Central memory CD8-positive, alpha-beta T cell (primary cell): ENCODE measurements around the gene SPATA20.

Experiments
- ATAC-seq: fragments of 150-1000 bp; cut with Tn5 transposase; replicated peaks from 2 replicates; pipeline ENCODE4 v1.10.0; 2022; ENCODE audit warnings: mild to moderate bottlenecking, moderate FRiP score, moderate number of reproducible peaks; ENCODE audit not compliant: poor library complexity, severe bottlenecking; ENCODE audit errors: extremely low read depth
- DNase-seq, 2 donors: peaks; one replicate each; pipeline ENCODE4 v3.0.0; 2021; ENCODE audit warnings: low spot score in 2 of 2
- H3K27ac Mint-ChIP-seq: one replicate; pipeline ENCODE4 v1.8.0; 2022; ENCODE audit warnings: low read depth, mild to moderate bottlenecking, moderate library complexity, mixed read lengths
- H3K27me3 Mint-ChIP-seq: one replicate; pipeline ENCODE4 v1.8.0; 2022; ENCODE audit warnings: mixed read lengths
- H3K36me3 Mint-ChIP-seq: one replicate; pipeline ENCODE4 v1.8.0; 2022; ENCODE audit warnings: mild to moderate bottlenecking, moderate library complexity, mixed read lengths; ENCODE audit not compliant: insufficient read depth
- H3K4me1 Mint-ChIP-seq: one replicate; pipeline ENCODE4 v1.8.0; 2022; ENCODE audit warnings: mixed read lengths
- H3K4me3 Mint-ChIP-seq: one replicate; pipeline ENCODE4 v1.8.0; 2022; ENCODE audit warnings: mild to moderate bottlenecking, moderate library complexity, mixed read lengths
- H3K9me3 Mint-ChIP-seq: one replicate; pipeline ENCODE4 v1.8.0; 2022; ENCODE audit warnings: mixed read lengths

SPATA20 gene

DNA sequence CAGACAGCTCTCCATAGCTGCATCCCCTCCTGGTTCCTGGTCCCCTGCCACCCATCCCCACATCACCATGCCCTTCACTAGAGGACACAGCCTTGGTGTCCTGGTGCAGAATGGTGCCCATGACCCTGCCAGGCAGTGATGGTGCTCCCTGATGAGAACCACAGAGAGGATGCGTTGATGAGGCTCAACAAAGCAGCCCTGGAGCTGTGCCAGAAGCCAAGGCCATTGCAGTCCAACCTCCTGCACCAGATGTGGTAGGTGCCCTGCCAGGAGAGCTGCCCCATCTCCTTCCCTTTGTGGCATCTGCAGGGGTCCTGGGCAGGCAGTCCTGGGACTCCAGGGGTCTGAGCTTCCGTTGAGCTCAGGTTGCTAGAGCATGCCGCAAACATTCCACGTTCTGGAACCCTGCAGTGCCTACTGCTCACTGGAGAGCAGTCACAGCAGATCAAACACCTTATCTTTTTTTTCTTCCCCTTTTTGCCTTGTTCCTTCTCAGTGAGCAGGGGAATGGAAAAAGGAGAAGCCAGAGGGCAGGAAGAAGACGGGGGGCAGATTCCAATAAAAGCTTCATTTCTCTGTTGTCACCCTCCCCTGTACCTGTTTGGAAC, 19.7 kb upstream of the SPATA20 start:
- no peak for DNase-seq
- peaks cover 42% of the 10 kb centered on the region for H3K27me3 Mint-ChIP-seq
- H3K27ac Mint-ChIP-seq: no peak overlapping the region
- no peak for ATAC-seq
- H3K36me3 Mint-ChIP-seq: peaks cover 1% of the 10 kb centered on the region
- no peak overlapping the region for H3K4me3 Mint-ChIP-seq
- no peaks in the 10 kb centered on the region for H3K9me3 Mint-ChIP-seq
- no peaks in the 10 kb centered on the region for H3K4me1 Mint-ChIP-seq

DNA sequence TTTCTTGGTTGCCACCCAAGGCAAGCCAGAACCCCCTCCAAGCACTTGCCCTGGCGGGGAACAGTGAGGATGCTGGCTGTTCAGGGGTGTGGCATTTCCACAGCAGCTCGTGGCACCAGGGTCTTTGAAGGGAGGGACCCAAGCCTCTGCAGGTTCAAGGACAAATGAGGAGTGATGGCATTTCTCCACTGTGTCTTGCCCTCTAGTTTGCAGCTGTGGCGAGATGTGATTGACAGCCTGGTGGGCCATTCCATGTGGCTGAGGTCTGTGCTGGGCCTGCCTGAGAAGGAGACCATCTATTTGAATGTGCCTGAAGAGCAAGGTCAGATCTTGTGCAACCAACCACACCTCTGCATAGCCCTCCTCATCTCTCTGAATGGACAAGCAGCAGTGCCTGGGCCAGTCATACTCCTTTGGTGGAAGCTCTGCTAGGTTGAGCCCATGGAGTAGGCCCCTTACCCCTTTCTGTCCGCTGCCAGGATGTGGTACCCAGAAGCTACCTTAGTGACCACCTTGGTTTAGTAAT, 19.0 kb upstream of the SPATA20 start:
- Mint-ChIP-seq H3K36me3 (peaks cover 1% of the 10 kb centered on the region), H3K4me3 (no peak overlapping the region), H3K4me1 (no peaks in the 10 kb centered on the region), H3K27ac (no peak overlapping the region), H3K27me3 (peaks cover 50% of the 10 kb centered on the region), H3K9me3 (no peaks in the 10 kb centered on the region)
- ATAC-seq: no peak
- no peak for DNase-seq

DNA sequence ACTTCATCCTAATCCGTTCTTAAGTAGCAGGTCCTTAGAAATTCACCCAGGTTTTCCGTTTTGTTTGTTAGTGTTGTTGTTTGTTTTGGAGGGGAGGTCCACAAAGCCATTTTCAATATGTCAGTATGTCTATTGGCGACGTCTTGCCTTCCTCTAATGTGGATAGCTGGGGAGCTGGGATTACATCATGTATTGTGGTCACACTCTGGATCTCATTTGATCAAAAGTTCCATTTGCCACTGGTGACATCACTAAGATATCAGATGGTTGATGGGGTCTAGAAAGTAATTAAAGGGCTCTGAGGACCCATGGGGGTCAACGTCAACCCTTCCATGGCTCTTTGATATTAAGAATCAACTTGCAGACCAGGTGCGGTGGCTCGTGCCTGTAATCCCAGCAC, 17.1 kb upstream of the SPATA20 start:
- H3K4me3 Mint-ChIP-seq: no peak overlapping the region
- peaks cover 1% of the 10 kb centered on the region for H3K36me3 Mint-ChIP-seq
- no peak for ATAC-seq
- H3K4me1 Mint-ChIP-seq: peaks cover 12% of the 10 kb centered on the region
- DNase-seq: no peak
- H3K27me3 Mint-ChIP-seq: peaks cover 68% of the 10 kb centered on the region
- H3K27ac Mint-ChIP-seq: no peak overlapping the region
- H3K9me3 Mint-ChIP-seq: no peaks in the 10 kb centered on the region

- Mint-ChIP-seq H3K9me3 (no peaks in the 10 kb centered on the region), H3K4me1 (peaks cover 12% of the 10 kb centered on the region), H3K27ac (no peak overlapping the region), H3K27me3 (peaks cover 85% of the 10 kb centered on the region), H3K36me3 (peaks cover 1% of the 10 kb centered on the region), H3K4me3 (no peak overlapping the region)
- ATAC-seq (no peak), DNase-seq (no peak)
Measured at GRCh38 chr17:50531428-50532025, 15.4 kb upstream of the SPATA20 start.

GRCh38 chr17:50532452-50533024, 14.4 kb upstream of the SPATA20 start, which contains the start of gene EPN3:
Gene EPN3 (plus strand): TSS chr17:50532735. CDS start chr17:50536557, 3,822 bp downstream.
- Mint-ChIP-seq H3K36me3 (peaks cover 1% of the 10 kb centered on the region), H3K27ac (no peak within 1 kb of the TSS), H3K4me1 (peaks cover 12% of the 10 kb centered on the region), H3K4me3 (peak within 1 kb of the TSS; percentile 41), H3K9me3 (no peaks in the 10 kb centered on the region), H3K27me3 (peaks cover 86% of the 10 kb centered on the region)
- DNase-seq: no peak
- no peak for ATAC-seq

DNA sequence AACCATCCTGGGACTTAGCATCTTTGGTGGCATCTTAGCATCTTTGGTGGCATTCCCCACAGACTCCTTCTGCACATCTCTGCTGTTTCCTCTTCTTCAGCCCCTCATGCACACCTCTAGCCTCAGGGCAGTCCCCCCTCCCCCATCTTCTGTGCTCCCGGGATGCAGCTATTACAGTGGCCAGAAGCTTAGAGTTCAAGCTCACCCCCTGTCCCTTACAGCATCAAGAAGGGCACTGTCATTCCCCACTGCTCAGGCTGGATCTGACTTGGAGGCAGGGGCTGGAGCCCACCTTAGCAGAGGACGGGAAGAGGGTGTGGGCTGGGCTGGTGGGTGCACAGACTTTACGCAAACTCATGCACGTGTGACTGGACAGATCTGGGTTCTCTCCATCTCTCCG, 13.8 kb upstream of the SPATA20 start:
- Mint-ChIP-seq H3K27me3 (peaks cover 84% of the 10 kb centered on the region), H3K4me3 (no peak overlapping the region), H3K4me1 (peaks cover 12% of the 10 kb centered on the region), H3K36me3 (peaks cover 1% of the 10 kb centered on the region), H3K9me3 (no peaks in the 10 kb centered on the region), H3K27ac (no peak overlapping the region)
- no peak for ATAC-seq
- DNase-seq: no peak

DNA sequence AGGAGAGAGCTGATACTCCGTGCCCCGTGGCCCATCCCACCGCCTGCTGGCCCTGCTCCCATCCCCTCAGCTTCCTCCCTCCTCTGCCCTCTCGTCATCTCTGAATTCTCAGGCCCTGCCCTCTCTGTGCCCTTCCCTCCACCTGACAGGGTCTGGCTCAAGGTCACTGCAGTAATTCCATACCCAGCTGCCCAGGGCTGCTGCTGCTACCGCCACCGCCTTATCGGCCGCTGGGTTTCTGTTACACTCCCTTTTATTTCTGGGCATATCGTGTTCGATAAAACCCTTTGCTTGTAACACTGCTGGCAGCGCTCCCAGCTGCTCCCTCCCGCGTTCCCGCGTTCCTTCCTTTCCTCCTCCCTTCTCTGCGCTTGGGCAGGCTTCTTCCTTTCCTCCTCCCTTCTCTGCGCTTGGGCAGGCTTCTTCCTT, 13.2 kb upstream of the SPATA20 start:
- peaks cover 1% of the 10 kb centered on the region for H3K36me3 Mint-ChIP-seq
- ATAC-seq (no peak), DNase-seq (no peak)
- H3K27me3 Mint-ChIP-seq: peaks cover 79% of the 10 kb centered on the region
- no peak overlapping the region for H3K27ac Mint-ChIP-seq
- H3K4me1 Mint-ChIP-seq: peaks cover 12% of the 10 kb centered on the region
- H3K4me3 Mint-ChIP-seq: peak overlapping the region; percentile 41
- no peaks in the 10 kb centered on the region for H3K9me3 Mint-ChIP-seq

- Mint-ChIP-seq H3K4me3 (no peak overlapping the region), H3K4me1 (peaks cover 12% of the 10 kb centered on the region), H3K36me3 (peaks cover 1% of the 10 kb centered on the region), H3K27ac (no peak overlapping the region), H3K9me3 (no peaks in the 10 kb centered on the region), H3K27me3 (peaks cover 72% of the 10 kb centered on the region)
- no peak for DNase-seq
- ATAC-seq: no peak
Measured at GRCh38 chr17:50534222-50534978, 12.6 kb upstream of the SPATA20 start.

DNA sequence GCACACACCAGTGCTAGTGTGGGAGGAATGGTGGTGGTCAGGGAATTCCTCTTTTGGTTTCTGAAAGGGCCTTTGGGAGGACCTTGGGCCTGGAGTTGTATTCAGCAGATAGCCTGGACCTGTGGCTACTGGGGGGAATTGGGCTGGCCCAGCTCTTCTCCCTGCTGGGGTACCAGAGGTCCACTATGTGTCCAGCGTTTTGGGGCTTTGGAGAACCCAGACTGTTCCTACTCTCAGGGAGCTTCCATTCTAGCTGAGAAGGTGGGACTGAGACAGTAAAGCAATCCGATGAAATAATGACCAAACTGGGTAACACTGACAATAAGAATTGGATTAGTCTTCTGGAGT, 12.0 kb upstream of the SPATA20 start:
- Mint-ChIP-seq H3K27ac (no peak overlapping the region), H3K36me3 (peaks cover 1% of the 10 kb centered on the region), H3K4me1 (peaks cover 12% of the 10 kb centered on the region), H3K4me3 (no peak overlapping the region), H3K9me3 (no peaks in the 10 kb centered on the region), H3K27me3 (peaks cover 66% of the 10 kb centered on the region)
- ATAC-seq (no peak), DNase-seq (no peak)

- peaks cover 12% of the 10 kb centered on the region for H3K4me1 Mint-ChIP-seq
- peaks cover 62% of the 10 kb centered on the region for H3K27me3 Mint-ChIP-seq
- no peak overlapping the region for H3K4me3 Mint-ChIP-seq
- H3K36me3 Mint-ChIP-seq: peaks cover 1% of the 10 kb centered on the region
- DNase-seq: no peak
- no peaks in the 10 kb centered on the region for H3K9me3 Mint-ChIP-seq
- ATAC-seq: no peak
- H3K27ac Mint-ChIP-seq: no peak overlapping the region
Measured at GRCh38 chr17:50535407-50535806, 11.6 kb upstream of the SPATA20 start.

DNA sequence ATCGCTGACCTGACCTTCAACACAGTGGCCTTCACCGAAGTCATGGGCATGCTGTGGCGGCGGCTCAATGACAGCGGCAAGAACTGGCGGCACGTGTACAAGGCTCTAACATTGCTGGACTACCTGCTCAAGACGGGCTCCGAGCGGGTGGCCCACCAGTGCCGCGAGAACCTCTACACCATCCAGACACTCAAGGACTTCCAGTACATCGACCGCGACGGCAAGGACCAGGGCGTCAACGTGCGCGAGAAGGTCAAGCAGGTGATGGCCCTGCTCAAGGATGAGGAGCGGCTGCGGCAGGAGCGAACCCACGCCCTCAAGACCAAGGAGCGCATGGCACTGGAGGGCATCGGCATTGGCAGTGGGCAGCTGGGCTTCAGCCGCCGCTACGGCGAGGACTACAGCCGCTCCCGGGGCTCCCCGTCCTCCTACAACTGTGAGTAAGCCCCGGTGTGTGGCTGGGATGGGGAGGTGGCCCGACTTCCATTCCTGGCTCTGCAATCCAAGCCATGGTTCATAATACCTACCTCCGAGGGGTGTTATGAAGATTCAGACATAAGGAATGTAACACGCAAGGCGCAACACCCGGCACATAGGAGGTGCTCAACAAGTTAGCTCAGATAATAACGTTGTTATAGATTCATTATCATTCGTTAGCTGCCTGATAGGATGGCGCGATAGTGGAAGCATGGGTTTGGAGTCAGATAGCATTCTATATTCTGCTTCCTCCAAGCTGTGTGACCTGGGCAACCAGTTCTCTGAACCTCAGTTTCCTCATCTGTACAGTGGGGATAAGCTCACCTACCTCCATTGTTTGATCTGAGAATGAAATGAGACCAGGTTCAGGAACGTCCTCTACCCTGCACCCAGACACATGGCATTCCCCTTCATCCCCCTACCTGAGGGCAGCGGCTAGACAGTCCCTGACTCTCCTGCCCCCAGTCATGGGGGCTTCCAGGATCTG, 10.0 kb upstream of the SPATA20 start:
- Mint-ChIP-seq H3K27ac (no peak overlapping the region), H3K36me3 (peaks cover 2% of the 10 kb centered on the region), H3K4me3 (no peak overlapping the region), H3K27me3 (peaks cover 46% of the 10 kb centered on the region), H3K9me3 (no peaks in the 10 kb centered on the region), H3K4me1 (peaks cover 20% of the 10 kb centered on the region)
- no peak for ATAC-seq
- DNase-seq: no peak
